ENCODE results near the gene PRDM8.

DNA sequence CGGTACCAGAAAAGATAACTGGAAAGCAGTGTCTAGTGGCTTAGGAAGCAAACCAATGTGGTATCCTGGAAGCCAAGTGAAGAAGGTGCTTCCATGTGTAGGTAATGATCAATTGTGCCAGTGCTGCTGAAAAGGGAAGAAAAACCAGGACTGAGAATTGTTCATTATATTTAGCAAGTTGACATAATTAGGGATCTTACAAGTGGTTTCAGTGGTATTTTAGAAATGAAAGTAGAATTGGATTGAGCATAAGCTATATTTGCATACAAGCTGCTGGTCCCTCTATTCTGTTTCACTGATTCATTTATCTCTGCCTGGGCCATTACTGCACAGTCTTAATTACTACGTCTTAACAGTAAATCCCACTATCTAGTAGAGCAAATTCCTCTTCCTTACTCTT, 32.3 kb downstream of the PRDM8 start:
- TF ChIP-seq EP300 (IDR thresholded peaks at IDR 0.05) (no peak), POLR2A (IDR thresholded peaks at IDR 0.05) (no peak)
- TF ChIP-seq, protein P1, sequence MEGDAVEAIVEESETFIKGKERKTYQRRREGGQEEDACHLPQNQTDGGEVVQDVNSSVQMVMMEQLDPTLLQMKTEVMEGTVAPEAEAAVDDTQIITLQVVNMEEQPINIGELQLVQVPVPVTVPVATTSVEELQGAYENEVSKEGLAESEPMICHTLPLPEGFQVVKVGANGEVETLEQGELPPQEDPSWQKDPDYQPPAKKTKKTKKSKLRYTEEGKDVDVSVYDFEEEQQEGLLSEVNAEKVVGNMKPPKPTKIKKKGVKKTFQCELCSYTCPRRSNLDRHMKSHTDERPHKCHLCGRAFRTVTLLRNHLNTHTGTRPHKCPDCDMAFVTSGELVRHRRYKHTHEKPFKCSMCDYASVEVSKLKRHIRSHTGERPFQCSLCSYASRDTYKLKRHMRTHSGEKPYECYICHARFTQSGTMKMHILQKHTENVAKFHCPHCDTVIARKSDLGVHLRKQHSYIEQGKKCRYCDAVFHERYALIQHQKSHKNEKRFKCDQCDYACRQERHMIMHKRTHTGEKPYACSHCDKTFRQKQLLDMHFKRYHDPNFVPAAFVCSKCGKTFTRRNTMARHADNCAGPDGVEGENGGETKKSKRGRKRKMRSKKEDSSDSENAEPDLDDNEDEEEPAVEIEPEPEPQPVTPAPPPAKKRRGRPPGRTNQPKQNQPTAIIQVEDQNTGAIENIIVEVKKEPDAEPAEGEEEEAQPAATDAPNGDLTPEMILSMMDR (IDR thresholded peaks at IDR 0.05) = no peak
